ENCODE measurements around the gene TIMP4. TPM values are rescaled to one million over a fixed set of nuclear protein-coding genes. Genes with fewer than 3 reads are reported as not detected.

The TIMP4 gene
- total RNA-seq, 1 experiment from 2014 or later = not detected

DNA sequence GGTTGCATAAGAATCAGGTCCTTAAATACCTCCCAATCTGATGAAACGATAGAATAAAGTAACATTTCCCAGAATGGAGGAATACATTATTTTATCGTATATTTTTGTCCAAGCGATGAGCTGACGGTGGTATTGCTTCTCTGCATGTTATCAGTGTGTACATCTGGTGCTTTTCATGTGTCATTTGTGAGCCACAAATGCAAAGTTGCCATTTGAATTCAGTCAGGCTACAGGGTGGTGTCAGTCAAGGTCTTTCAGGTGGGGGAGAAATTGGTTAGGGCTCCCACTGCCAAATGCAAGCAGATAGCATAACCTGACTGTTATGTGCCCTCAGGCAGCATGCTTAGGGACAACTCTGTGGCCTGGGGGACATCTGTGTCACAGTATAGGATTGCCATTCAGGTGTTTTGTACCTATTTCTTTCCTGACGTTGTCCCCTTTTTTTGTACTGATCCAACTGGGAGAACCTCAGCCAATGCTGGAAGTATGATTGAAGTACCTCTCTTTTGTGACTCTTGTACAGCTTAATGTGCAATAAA, 26.5 kb upstream of the TIMP4 start:
- ChIA-PET POLR2A (interaction anchor here (0.7 to 1.2 kb wide), 3 partner anchors 8 to 36 kb away, joined by 3 to 4 read pairs (median 4); no protein-coding TSS in a partner anchor), CTCF (interaction anchor here (0.6 to 8.2 kb wide), 5 partner anchors 9 to 271 kb away, joined by 3 to 86 read pairs (median 3); no protein-coding TSS in a partner anchor)

DNA sequence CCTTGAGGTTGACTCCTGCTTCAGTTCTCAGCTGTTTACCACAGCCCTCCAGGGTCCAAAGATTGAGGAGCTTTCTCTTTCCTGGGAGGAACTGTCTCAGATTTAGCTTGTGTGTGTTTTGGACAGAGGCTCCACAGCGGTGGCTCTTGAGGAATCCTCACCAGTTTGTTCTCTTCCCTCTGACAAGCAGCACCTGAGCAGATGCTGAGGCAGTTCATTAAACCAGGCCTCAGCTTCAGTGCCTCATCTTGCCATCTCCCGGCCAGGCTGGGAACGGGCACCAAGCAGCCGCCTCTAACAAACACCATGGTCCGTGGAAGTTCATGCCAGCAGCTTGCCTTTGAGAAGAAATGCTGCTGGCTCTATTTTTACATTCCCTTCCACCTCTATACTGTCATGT, 25.8 kb upstream of the TIMP4 start:
- TF ChIP-seq, protein P1, sequence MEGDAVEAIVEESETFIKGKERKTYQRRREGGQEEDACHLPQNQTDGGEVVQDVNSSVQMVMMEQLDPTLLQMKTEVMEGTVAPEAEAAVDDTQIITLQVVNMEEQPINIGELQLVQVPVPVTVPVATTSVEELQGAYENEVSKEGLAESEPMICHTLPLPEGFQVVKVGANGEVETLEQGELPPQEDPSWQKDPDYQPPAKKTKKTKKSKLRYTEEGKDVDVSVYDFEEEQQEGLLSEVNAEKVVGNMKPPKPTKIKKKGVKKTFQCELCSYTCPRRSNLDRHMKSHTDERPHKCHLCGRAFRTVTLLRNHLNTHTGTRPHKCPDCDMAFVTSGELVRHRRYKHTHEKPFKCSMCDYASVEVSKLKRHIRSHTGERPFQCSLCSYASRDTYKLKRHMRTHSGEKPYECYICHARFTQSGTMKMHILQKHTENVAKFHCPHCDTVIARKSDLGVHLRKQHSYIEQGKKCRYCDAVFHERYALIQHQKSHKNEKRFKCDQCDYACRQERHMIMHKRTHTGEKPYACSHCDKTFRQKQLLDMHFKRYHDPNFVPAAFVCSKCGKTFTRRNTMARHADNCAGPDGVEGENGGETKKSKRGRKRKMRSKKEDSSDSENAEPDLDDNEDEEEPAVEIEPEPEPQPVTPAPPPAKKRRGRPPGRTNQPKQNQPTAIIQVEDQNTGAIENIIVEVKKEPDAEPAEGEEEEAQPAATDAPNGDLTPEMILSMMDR (IDR thresholded peaks at IDR 0.05; ENCODE audit: unreplicated experiment) = no peak
- intact Hi-C loops (cut with micrococcal nuclease) = no loop called here
- DNase-seq (ENCODE audit: unreplicated experiment) = no peak
- POLR2A ChIA-PET = interaction anchor here (0.8 to 1.2 kb wide), 3 partner anchors 9 to 35 kb away, joined by 3 to 4 read pairs (median 4); no protein-coding TSS in a partner anchor
- H3K4me1 Mint-ChIP-seq (ENCODE audit: insufficient read depth, unreplicated experiment) = peaks cover 33% of the 10 kb centered on the region
- no TSS peak for BruUV-seq (replicated peaks)
- no peak overlapping the region for H3K27ac Mint-ChIP-seq (ENCODE audit: low read depth, unreplicated experiment)
- H3K4me3 Mint-ChIP-seq (ENCODE audit: unreplicated experiment) = no peak overlapping the region
- H3K36me3 Mint-ChIP-seq (ENCODE audit: insufficient read depth, unreplicated experiment) = no peaks in the 10 kb centered on the region
- CTCF ChIA-PET = interaction anchor here (0.5 to 8.2 kb wide), 4 partner anchors 9 to 195 kb away, joined by 3 to 86 read pairs (median 4); no protein-coding TSS in a partner anchor
- H3K27me3 Mint-ChIP-seq (ENCODE audit: insufficient read depth, unreplicated experiment) = no peaks in the 10 kb centered on the region
- H3K9me3 Mint-ChIP-seq (ENCODE audit: unreplicated experiment) = no peaks in the 10 kb centered on the region

More for the DNA sequence above, 26.5 kb upstream of the TIMP4 start:
- Mint-ChIP-seq H3K27me3 (ENCODE audit: insufficient read depth, unreplicated experiment) (no peaks in the 10 kb centered on the region), H3K9me3 (ENCODE audit: unreplicated experiment) (no peaks in the 10 kb centered on the region), H3K4me3 (ENCODE audit: unreplicated experiment) (no peak overlapping the region), H3K36me3 (ENCODE audit: insufficient read depth, unreplicated experiment) (no peaks in the 10 kb centered on the region), H3K27ac (ENCODE audit: low read depth, unreplicated experiment) (no peak overlapping the region), H3K4me1 (ENCODE audit: insufficient read depth, unreplicated experiment) (peaks cover 31% of the 10 kb centered on the region)
- no TSS peak for BruUV-seq (replicated peaks)
- TF ChIP-seq, protein P1 (IDR thresholded peaks at IDR 0.05; ENCODE audit: unreplicated experiment) = no peak
- no peak for DNase-seq (ENCODE audit: unreplicated experiment)
- intact Hi-C loops (cut with micrococcal nuclease) = no loop called here

DNA sequence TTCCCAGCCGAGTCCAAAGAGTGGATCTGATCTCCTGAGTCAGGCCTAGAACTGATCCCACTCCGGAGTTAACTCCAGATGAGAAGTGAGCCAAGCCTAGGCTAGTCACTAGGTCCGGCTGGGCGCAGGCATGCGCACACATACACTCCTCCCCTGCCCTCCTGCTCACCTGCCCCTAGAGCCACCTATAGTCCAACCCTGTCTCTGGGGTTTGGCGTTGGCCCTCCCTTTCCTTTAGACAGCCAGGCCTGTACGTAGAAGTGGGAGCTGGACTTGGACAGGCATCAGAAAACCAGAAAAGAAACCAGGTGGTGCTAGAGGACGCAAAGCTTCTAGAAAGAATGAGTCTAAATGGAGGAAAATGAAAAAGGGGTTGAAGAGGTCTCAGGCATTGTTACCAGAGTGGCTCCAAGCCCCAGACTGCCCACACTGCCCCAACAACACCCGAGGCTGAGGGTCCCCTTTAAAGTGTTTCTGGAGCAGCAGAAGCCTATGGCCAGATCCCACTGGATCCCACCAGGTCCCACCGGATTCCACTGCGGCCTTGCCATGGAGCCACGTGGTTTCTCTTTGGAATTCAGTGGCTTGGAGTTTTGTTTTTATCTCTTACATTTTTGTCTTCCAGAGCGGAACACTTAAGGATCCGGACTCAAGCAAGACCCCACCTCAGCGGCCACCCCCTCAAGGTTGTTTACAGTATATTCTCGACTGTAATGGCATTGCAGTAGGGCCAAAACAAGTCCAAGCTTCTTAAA, 24.2 kb upstream of the TIMP4 start:
- no peak for DNase-seq (ENCODE audit: unreplicated experiment)
- BruUV-seq (replicated peaks) = no TSS peak
- peaks cover 27% of the 10 kb centered on the region for H3K4me1 Mint-ChIP-seq (ENCODE audit: insufficient read depth, unreplicated experiment)
- no peaks in the 10 kb centered on the region for H3K36me3 Mint-ChIP-seq (ENCODE audit: insufficient read depth, unreplicated experiment)
- intact Hi-C loops (cut with micrococcal nuclease) = no loop called here
- H3K4me3 Mint-ChIP-seq (ENCODE audit: unreplicated experiment) = no peak overlapping the region
- POLR2A ChIA-PET = interaction anchor here (1.8 kb wide), 1 partner anchor 302 kb away, joined by 7 read pairs; the partner anchor contains the start of gene TSEN2
- H3K9me3 Mint-ChIP-seq (ENCODE audit: unreplicated experiment) = no peaks in the 10 kb centered on the region
- no peak overlapping the region for H3K27ac Mint-ChIP-seq (ENCODE audit: low read depth, unreplicated experiment)
- TF ChIP-seq, protein P1 (IDR thresholded peaks at IDR 0.05; ENCODE audit: unreplicated experiment) = no peak
- CTCF ChIA-PET = interaction anchor here (0.6 to 9.0 kb wide), 4 partner anchors 12 to 365 kb away, joined by 3 to 54 read pairs (median 3); no protein-coding TSS in a partner anchor
- no peaks in the 10 kb centered on the region for H3K27me3 Mint-ChIP-seq (ENCODE audit: insufficient read depth, unreplicated experiment)

DNA sequence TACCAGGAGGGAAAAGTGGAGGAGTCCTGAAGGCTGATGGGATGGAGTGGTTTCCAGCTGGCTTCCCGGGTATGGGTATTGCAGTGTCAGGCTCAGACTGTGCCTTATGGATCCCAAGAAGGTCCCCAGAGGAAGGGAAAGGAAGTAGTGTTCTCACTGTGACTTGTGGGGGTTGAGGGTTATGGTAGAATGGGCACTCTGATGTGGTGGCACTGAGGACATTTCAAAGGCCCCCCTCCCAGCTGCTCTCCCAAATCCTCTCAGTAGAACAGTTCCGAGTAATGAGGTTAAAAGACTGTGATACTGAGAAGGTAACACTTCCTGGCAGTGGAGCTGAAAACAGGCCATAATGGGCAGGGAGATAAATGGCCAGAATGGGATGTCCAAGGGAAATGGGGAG, 23.1 kb upstream of the TIMP4 start:
- TF ChIP-seq, protein P1 (IDR thresholded peaks at IDR 0.05; ENCODE audit: unreplicated experiment) = no peak
- Mint-ChIP-seq H3K9me3 (ENCODE audit: unreplicated experiment) (no peaks in the 10 kb centered on the region), H3K4me1 (ENCODE audit: insufficient read depth, unreplicated experiment) (peaks cover 19% of the 10 kb centered on the region), H3K36me3 (ENCODE audit: insufficient read depth, unreplicated experiment) (no peaks in the 10 kb centered on the region), H3K27me3 (ENCODE audit: insufficient read depth, unreplicated experiment) (no peaks in the 10 kb centered on the region), H3K27ac (ENCODE audit: low read depth, unreplicated experiment) (no peak overlapping the region), H3K4me3 (ENCODE audit: unreplicated experiment) (no peak overlapping the region)
- POLR2A ChIA-PET = interaction anchor here (1.2 to 2.9 kb wide), 3 partner anchors 48 to 303 kb away, joined by 3 to 13 read pairs (median 7); partner anchors contain the start of gene TSEN2
- BruUV-seq (replicated peaks) = no TSS peak
- CTCF ChIA-PET = interaction anchor here (0.6 to 9.0 kb wide), 5 partner anchors 13 to 326 kb away, joined by 3 to 279 read pairs (median 54); partner anchors contain the start of gene TSEN2
- no peak for DNase-seq (ENCODE audit: unreplicated experiment)
- intact Hi-C loops (cut with micrococcal nuclease) = no loop called here
